KOPT-K1 (cell line): Measurements from ENCODE around the gene GLIS1.

Source experiments
- H3K27ac ChIP-seq: fragments of 200-600 bp; sonication (generic); 2 replicates; pipeline ENCODE4 v1.5.1; 2016; ENCODE audit warnings: antibody characterized with exemption, mild to moderate bottlenecking, low read depth, low read length; ENCODE audit not compliant: poor library complexity, severe bottlenecking
- H3K36me3 ChIP-seq: fragments of 200-600 bp; sonication (generic); 2 replicates; pipeline ENCODE4 v1.5.1; 2017; ENCODE audit warnings: antibody characterized with exemption, mild to moderate bottlenecking, low read length, moderate library complexity; ENCODE audit not compliant: insufficient read depth
- H3K9me3 ChIP-seq: fragments of 200-600 bp; sonication (generic); 2 replicates; pipeline ENCODE4 v1.5.1; 2017; ENCODE audit warnings: antibody characterized with exemption, low read length, mild to moderate bottlenecking; ENCODE audit not compliant: insufficient read depth, poor library complexity, severe bottlenecking

GLIS1 gene

DNA sequence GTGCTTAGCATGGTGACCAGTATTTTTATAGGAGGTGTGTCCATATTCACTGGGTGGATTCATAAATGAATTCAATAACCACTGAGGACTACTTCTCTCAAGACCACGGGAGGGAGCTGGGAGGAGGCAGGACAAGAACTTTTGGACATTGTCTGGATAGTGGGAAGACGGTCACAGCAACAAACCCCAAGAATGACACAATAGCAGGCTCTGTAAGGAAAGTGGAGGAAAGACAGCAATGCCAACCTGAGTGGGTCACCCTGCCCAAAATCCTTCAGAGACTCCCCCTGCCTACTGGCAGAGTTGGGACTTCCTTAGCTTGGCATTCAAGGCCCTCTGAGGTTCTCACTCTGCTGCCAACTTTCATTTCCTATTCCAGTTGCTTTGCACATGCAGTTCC lies 42.0 kb downstream of the GLIS1 start:
- no peaks in the 10 kb centered on the region for H3K36me3 ChIP-seq
- no peaks in the 10 kb centered on the region for H3K9me3 ChIP-seq
- no peak overlapping the region for H3K27ac ChIP-seq

DNA sequence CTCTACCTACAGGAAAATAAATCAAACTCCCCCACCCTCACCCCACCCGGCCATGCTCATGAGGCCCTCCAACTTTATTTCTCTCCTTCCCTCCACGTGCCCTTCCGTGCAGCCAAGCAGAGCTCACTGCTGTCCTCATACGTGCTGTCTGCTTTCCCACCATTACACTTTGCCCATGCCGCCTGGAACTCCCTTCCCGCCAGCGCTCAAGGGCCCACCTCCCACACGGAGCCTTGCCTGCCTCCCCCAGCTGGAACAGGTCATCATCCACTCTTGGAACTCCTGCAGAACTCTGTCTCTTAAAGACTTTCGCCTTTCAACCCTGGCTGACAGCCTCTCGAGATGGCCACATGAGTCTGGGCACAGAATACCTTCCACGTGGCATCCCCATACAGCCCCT lies 42.4 kb downstream of the GLIS1 start:
- no peak overlapping the region for H3K27ac ChIP-seq
- H3K9me3 ChIP-seq = no peaks in the 10 kb centered on the region
- H3K36me3 ChIP-seq = no peaks in the 10 kb centered on the region

DNA sequence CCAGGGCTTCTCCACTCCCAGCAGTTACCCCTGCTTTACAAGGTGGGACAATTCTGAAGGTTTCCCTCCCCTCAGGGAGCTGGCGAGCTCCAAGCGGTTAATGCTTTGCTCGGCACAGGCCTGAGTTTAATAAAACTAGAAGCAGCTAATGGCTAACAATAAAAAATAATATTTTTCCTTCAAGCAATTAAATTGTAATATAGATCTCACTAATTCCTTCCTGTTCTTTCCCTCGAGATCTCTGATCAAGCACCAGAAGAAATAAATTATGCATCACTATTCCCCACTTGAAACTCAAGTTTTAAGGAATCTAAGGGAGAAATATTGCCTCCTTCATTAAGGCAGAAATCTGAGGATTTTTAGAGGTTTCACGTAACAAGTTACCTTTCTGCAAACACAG lies 42.9 kb downstream of the GLIS1 start:
- Histone ChIP-seq H3K9me3 (no peaks in the 10 kb centered on the region), H3K36me3 (no peaks in the 10 kb centered on the region)

DNA sequence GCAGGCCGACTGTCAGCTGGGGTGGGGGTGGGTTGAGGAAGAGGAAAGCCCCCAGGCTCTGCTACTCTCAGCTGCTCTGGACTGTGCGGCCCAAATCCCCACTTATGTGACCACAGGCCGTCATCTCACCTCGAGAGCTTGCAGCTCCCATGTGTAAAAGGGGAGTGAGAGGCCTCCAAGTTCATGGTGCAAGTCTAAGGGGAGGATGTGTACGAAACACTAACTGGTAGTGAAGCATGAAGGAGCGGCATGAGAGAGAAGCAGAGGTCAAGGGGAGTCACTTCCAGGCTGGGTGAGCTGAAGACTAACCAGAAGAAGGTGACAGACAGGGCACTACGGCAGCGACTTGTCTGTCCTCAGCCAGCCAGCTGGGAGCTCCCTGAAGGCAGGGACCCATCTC lies 43.8 kb downstream of the GLIS1 start:
- no peak overlapping the region for H3K27ac ChIP-seq
- no peaks in the 10 kb centered on the region for H3K36me3 ChIP-seq
- no peaks in the 10 kb centered on the region for H3K9me3 ChIP-seq

More for the DNA sequence above, 42.9 kb downstream of the GLIS1 start:
- H3K27ac ChIP-seq = no peak overlapping the region

DNA sequence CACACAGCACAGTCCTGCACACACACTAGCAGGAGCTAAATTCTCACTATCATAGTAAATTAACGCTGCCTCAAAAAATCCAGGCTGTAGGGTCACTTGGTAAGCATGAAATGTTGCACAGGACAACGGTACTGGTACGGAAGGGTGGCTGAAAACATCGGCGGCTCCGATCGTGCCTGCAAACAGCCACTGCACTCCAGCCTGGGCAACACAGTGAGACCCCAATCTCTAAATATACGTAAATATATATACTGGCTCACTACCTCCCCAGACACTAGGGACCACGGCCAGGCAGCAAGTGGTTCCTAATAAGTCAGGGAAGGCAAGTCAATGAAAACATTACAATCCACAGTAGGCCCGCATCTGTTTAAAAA lies 44.3 kb downstream of the GLIS1 start:
- no peaks in the 10 kb centered on the region for H3K36me3 ChIP-seq
- H3K9me3 ChIP-seq = no peaks in the 10 kb centered on the region
- H3K27ac ChIP-seq = no peak overlapping the region

DNA sequence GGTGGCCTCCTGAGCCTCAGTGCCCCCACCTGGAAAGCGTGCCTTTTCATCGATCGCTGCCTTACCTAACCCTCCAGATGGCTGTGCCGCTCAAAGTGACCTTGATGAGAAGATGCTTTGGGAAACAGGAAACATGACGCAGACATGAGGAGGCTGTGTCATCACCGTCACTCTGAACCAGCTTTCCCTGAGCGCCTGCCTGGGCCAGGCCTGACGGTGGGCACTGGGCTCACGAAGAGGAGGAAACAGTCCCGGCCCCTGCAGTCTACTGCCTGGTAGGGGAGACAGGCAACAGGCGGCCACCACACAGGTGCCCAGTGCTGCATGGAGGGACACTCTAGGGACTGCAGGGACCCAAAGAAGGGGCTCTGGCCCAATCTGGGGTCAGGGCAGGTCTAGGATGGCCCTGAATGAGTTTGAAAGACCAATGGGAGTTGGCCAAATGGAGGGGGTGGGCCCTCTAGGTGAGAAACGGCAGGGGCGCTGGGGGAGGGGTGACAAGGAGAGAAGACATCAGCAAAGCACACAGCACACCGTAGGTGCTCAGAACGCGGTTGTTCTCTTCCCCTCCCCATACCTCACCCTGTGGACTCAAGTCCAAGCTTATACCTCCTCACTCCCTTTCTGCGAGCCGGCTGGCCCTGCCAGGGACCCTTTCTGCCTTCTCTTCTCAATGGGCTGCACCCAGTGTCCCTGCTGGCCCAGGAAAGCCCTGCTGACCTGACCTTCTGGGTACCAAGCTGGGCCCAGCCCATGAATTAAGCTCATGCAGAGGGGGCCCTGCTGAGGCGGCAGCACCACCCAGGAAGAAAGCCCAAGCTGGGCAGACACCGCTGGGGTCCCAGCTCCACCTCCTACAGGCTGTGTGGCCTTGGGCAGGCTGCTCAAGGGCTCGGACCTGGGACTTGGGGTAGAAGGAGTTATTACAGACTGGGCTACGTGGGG lies 44.9 kb downstream of the GLIS1 start:
- Histone ChIP-seq H3K9me3 (no peaks in the 10 kb centered on the region), H3K27ac (no peak overlapping the region), H3K36me3 (no peaks in the 10 kb centered on the region)

DNA sequence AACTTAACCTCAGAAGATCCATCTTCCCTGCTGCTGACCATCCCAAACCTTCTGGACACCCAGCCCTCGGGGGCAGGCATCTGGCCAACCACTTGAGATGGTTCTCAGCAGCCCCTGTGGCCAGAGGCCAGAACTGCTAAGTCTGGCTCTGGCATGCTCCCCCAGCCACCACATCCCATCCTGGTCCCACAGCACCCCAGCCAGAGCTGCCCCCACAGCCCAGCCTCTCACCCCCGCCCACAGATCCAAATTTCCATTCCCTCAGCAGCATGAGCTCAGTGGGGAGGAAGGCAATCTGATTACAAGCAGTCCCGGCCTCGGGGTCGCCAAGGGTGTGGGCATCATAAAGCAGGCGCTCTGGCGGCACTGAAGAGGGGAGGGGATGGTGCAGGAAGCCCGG lies 45.6 kb downstream of the GLIS1 start:
- no peaks in the 10 kb centered on the region for H3K36me3 ChIP-seq
- H3K27ac ChIP-seq = no peak overlapping the region
- no peaks in the 10 kb centered on the region for H3K9me3 ChIP-seq

DNA sequence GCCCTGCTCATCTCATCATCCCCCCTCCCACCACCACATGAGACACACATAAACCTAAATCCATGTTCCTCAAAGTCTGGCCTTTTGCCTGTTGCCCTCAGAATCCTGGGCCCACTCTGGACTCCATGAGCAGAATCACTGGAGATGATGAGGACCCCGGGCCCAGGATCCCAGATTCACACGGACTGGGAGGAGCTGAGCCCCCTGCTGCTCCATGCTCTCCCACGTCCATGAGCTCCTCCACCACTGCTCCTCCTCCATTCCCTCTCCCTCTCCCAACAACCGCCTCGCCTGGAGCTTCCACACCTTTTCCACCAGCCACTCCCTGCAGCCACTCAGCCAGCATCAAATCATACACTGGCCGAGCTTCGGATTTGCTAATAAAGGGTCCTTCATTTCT lies 47.6 kb downstream of the GLIS1 start:
- Histone ChIP-seq H3K27ac (no peak overlapping the region), H3K36me3 (no peaks in the 10 kb centered on the region), H3K9me3 (no peaks in the 10 kb centered on the region)

DNA sequence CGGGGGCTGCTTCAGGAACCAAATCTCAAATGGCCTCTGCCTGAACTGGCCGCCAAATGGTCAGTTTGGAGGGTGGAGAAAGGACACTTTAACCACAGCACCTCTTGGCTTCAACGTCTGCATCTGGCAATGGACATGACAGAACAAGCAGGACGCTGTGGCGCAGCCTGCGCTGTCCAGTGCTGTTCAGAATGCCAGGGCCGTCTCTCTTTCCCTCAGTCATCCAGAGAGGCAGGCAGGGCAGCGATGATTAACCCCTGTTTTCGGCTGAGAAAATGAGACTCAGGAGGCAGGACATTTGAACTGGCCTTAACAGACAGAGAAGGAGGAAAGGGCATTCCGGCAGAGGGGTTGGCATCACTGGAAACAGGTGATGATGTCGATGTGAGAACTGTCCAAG lies 48.6 kb downstream of the GLIS1 start:
- Histone ChIP-seq H3K36me3 (no peaks in the 10 kb centered on the region), H3K9me3 (no peaks in the 10 kb centered on the region), H3K27ac (no peak overlapping the region)

DNA sequence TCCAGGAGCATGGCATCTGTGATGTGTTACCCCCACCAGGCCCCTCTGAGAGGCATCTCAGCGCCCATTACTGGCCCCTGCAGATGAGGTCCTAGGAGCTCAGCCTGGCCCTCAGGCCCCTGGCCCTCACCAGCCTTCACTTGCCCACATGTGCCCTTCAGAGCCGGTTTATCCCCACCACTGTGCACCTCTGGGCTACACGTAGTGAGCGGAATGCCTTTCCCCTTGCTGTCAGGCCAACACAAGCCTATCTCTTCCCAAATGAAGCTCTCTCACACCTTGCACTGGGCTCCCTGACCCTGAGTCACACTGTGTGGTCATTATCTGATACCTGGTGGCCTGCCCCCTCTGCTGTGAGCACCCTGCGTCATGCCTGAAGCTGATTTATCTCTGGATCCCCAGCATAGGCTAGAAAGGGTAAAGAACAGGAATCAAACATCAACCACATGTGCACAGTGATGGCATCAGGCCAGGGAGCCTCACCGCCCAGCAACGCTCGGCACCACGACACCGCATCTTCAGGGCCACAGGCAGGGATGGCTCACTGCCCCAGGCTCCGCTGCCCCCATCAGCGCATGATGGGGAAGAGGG lies 49.1 kb downstream of the GLIS1 start:
- H3K9me3 ChIP-seq = no peaks in the 10 kb centered on the region
- no peaks in the 10 kb centered on the region for H3K36me3 ChIP-seq
- no peak overlapping the region for H3K27ac ChIP-seq

DNA sequence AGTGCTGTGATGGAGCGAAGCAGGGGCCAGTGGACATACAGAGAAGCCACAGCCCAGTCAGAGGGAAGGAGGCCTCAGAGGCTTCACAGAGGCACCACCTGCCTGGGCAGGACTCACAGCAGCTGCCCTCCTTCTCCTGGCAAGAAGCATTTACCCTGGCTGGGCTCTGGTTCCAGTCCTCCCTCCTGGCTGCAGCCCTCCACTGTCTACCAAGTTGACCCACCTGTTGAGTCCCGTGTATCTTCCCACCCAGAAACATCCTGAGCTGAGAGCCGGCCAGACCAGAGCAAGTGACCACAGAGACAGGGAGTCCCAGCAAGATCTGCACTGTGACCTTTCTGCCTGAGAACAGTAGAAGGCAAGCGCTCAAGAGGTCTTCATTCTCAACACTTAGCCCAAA lies 49.7 kb downstream of the GLIS1 start:
- no peaks in the 10 kb centered on the region for H3K9me3 ChIP-seq
- H3K36me3 ChIP-seq = no peaks in the 10 kb centered on the region
- no peak overlapping the region for H3K27ac ChIP-seq

DNA sequence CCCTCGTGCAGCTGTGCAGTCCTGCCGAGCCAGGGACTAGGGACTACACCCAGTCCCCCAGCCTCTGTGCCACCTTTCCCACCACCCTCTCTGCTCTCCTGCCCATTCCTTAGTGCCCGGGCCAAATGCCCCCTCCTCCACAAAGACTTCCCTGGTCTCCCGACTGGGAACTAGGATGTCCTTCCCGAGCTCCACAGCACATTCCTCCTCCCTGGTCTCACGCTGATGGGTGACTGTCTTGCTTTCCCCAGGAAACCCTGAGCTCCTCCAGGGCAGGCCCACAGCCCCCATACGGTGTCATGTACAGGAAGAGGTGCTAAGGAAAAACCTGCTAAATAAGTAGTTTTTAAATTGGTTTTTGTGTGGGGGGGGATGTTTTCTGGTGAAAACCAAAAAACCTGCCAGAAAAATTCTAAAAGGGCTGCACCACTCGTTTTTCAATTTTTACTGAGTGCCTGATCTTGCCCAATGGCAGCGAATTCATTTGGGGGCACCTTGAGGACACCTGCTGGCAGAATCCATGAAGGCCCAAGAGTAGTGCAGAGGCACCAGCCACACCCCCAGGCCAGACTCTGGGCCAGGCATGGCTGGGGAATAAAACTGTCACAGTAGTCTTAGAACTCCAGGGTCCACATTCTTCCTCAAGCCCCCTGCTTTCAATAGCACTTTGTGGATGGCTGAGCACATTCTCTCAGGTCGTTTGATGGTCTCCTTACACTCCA lies 50.4 kb downstream of the GLIS1 start:
- Histone ChIP-seq H3K9me3 (no peaks in the 10 kb centered on the region), H3K27ac (no peak overlapping the region)

DNA sequence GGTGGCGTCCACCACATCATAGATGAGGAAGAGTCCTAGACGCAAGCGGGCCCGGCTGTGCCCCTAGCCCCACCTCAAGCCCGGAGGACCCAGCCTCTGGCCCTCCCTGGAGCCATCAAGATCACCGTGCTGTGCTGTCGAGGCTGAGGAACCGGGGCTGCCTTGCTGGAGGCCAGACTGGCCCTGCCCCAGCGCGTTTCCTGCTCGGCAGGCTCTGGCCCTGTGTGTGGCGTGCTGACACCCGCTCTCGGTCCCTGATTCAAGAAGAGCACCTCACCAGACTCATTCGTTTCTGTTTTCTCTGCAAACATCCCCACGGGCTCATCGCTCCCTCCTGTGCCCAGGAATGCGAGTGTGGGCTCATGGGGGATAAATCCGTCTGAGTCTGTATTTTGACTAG lies 51.1 kb downstream of the GLIS1 start:
- no peaks in the 10 kb centered on the region for H3K9me3 ChIP-seq
- no peak overlapping the region for H3K27ac ChIP-seq

More for the DNA sequence above, 50.4 kb downstream of the GLIS1 start:
- H3K36me3 ChIP-seq = no peaks in the 10 kb centered on the region

DNA sequence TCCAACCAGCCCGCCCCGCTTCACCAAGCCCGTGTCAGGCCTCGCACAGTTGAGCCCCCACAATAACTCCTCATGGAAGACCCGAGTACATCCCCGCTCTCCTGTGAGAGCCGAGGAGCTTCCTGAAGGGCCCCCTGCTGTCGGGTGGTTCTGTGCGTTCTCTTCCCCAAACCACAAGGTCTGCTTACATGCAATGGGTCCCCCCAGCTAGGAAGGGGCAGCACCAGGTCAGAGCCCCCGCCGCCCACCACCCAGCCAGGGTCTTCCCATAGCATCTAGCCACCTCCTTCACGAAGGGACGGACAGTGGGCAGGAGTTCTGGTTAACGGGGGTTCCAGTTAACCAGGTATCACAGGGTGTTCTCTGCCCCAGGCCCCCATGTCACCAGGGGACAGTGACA lies 51.5 kb downstream of the GLIS1 start:
- Histone ChIP-seq H3K27ac (no peak overlapping the region), H3K36me3 (no peaks in the 10 kb centered on the region)

More for the DNA sequence above, 51.1 kb downstream of the GLIS1 start:
- no peaks in the 10 kb centered on the region for H3K36me3 ChIP-seq

DNA sequence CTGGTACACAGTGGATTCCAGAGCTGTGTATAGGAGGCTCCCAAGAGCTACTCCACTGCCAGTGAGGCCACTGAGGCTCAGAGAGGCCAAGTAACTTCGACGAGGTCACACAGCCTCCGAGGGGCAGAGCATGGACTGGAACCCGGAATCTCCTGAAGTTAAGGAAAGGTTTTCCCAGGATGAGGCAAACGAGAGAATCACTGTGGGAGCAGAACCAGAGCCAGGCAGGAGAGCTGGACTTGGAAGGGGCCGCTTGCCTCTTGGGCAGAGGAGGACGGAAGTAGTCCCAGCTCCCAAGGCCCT lies 52.0 kb downstream of the GLIS1 start:
- H3K9me3 ChIP-seq = no peaks in the 10 kb centered on the region
- H3K27ac ChIP-seq = no peak overlapping the region
- H3K36me3 ChIP-seq = no peaks in the 10 kb centered on the region

More for the DNA sequence above, 51.5 kb downstream of the GLIS1 start:
- H3K9me3 ChIP-seq = no peaks in the 10 kb centered on the region
